Raji (cell line): Measurements from ENCODE around the gene NME7.

Source experiments
- POLR2A ChIP-seq: IDR thresholded peaks from 2 replicates; pipeline ENCODE4 v1.6.1; 2011; ENCODE audit warnings: low read depth, low read length, control low read depth; ENCODE audit not compliant: insufficient read depth

Gene NME7

GRCh38 chr1:169105434-169106094 lies 262.0 kb downstream of the NME7 start:
- TF ChIP-seq POLR2A = no peak

- TF ChIP-seq POLR2A = no peak
These were observed 262.5 kb downstream of the NME7 start for GRCh38 chr1:169105087-169105433.

- TF ChIP-seq POLR2A = no peak
These were observed 264.1 kb downstream of the NME7 start for GRCh38 chr1:169103480-169103893.

GRCh38 chr1:169103002-169103401 lies 264.6 kb downstream of the NME7 start:
- TF ChIP-seq POLR2A = no peak

GRCh38 chr1:169102567-169102966 lies 265.0 kb downstream of the NME7 start:
- no peak for TF ChIP-seq POLR2A

GRCh38 chr1:169100651-169101088 lies 266.9 kb downstream of the NME7 start:
- TF ChIP-seq POLR2A = no peak

GRCh38 chr1:169100208-169100607 lies 267.4 kb downstream of the NME7 start:
- TF ChIP-seq POLR2A = no peak

- no peak for TF ChIP-seq POLR2A
These were observed 268.0 kb downstream of the NME7 start for GRCh38 chr1:169099561-169099960.

- no peak for TF ChIP-seq POLR2A
These were observed 269.2 kb downstream of the NME7 start for GRCh38 chr1:169098380-169098779.

GRCh38 chr1:169094897-169095569 lies 272.6 kb downstream of the NME7 start:
- no peak for TF ChIP-seq POLR2A

- TF ChIP-seq POLR2A = no peak
These were observed 275.2 kb downstream of the NME7 start for GRCh38 chr1:169092399-169092798.

GRCh38 chr1:169091480-169091941 lies 276.1 kb downstream of the NME7 start:
- no peak for TF ChIP-seq POLR2A

GRCh38 chr1:169090900-169091311 lies 276.7 kb downstream of the NME7 start:
- no peak for TF ChIP-seq POLR2A

- no peak for TF ChIP-seq POLR2A
These were observed 277.2 kb downstream of the NME7 start for GRCh38 chr1:169090308-169090899.

GRCh38 chr1:169089776-169090175 lies 277.8 kb downstream of the NME7 start:
- no peak for TF ChIP-seq POLR2A

GRCh38 chr1:169087876-169088275 lies 279.7 kb downstream of the NME7 start:
- no peak for TF ChIP-seq POLR2A
